Hematopoietic multipotent progenitor cell treated with erythropoietin and hydrocortisone succinate and interleukin-3 and kit ligand, for 8 days (in vitro differentiated cells): ENCODE results near the gene TICRR.
A peak's percentile ranks its signal among the peaks of the same experiment; 100 is the strongest.

Experiments
- DNase-seq: peaks from one replicate; pipeline ENCODE4 v3.0.0-alpha.2; 2015

Gene TICRR

GRCh38 chr15:89654847-89655805 lies 79.9 kb downstream of the TICRR start, which contains the start of gene KIF7:
KIF7 (minus strand) TSS chr15:89655467; CDS start chr15:89652930, 2,537 bp downstream.
- no peak for DNase-seq

- no peak for DNase-seq
These were observed 81.0 kb downstream of the TICRR start for GRCh38 chr15:89656116-89656815.

- no peak for DNase-seq
These were observed 82.5 kb downstream of the TICRR start for GRCh38 chr15:89657686-89658200.

- DNase-seq: no peak
These were observed 84.0 kb downstream of the TICRR start for GRCh38 chr15:89659295-89659694.

- no peak for DNase-seq
These were observed 85.3 kb downstream of the TICRR start for GRCh38 chr15:89660556-89660955.

- peak; percentile 63 for DNase-seq
These were observed 87.8 kb downstream of the TICRR start for GRCh38 chr15:89662893-89663626.

GRCh38 chr15:89664441-89665350 lies 89.4 kb downstream of the TICRR start:
- DNase-seq: no peak

GRCh38 chr15:89665449-89666181 lies 90.3 kb downstream of the TICRR start:
- peak; percentile 16 for DNase-seq

- DNase-seq: no peak
These were observed 91.1 kb downstream of the TICRR start for GRCh38 chr15:89666184-89666857.

- no peak for DNase-seq
These were observed 91.8 kb downstream of the TICRR start for GRCh38 chr15:89666858-89667705.

GRCh38 chr15:89667706-89667960 lies 92.4 kb downstream of the TICRR start:
- no peak for DNase-seq

GRCh38 chr15:89668171-89668570 lies 92.9 kb downstream of the TICRR start:
- no peak for DNase-seq

- DNase-seq: no peak
These were observed 94.1 kb downstream of the TICRR start for GRCh38 chr15:89669309-89669865.

- no peak for DNase-seq
These were observed 94.7 kb downstream of the TICRR start for GRCh38 chr15:89669941-89670340.

GRCh38 chr15:89670971-89671560 lies 95.8 kb downstream of the TICRR start:
- no peak for DNase-seq

GRCh38 chr15:89671687-89672086 lies 96.4 kb downstream of the TICRR start:
- DNase-seq: no peak

GRCh38 chr15:89672221-89673164 lies 97.2 kb downstream of the TICRR start:
- no peak for DNase-seq

- DNase-seq: peak; percentile 46
These were observed 97.9 kb downstream of the TICRR start for GRCh38 chr15:89673165-89673512.
